UCSD-AML1 (cell line): ENCODE measurements around the gene PRRT3.
"Not testable (repeated sequence)": the region's sequence is repeated elsewhere in the genome, so short reads cannot be mapped to it uniquely, and the experiment has no call there.

ENCODE experiments used
- DNase-seq: peaks from one replicate; lab custom pipeline; 2025; ENCODE audit not compliant: unreplicated experiment; lab: John Stamatoyannopoulos, UW

PRRT3 gene

GRCh38 chr3:9918261-9919038 lies 33.8 kb downstream of the PRRT3 start:
- DNase-seq = no peak

- DNase-seq = no peak
These were observed 34.4 kb downstream of the PRRT3 start for GRCh38 chr3:9917820-9918219.

GRCh38 chr3:9916734-9917680 lies 35.2 kb downstream of the PRRT3 start, which contains the start of gene IL17RC:
TSS of gene IL17RC (plus strand) at chr3:9917098. CDS start at chr3:9917316, 218 bp downstream.
- peak; percentile 71 for DNase-seq

GRCh38 chr3:9916346-9916733 lies 35.9 kb downstream of the PRRT3 start:
- no peak for DNase-seq

GRCh38 chr3:9915254-9916141 lies 36.7 kb downstream of the PRRT3 start:
- no peak for DNase-seq

- DNase-seq = no peak
These were observed 37.5 kb downstream of the PRRT3 start for GRCh38 chr3:9914559-9915253.

- DNase-seq = no peak
These were observed 38.2 kb downstream of the PRRT3 start for GRCh38 chr3:9914011-9914410.

- DNase-seq = no peak
These were observed 38.6 kb downstream of the PRRT3 start for GRCh38 chr3:9913601-9914000.

- DNase-seq = no peak
These were observed 39.8 kb downstream of the PRRT3 start for GRCh38 chr3:9912294-9912935.

- DNase-seq = no peak
These were observed 40.3 kb downstream of the PRRT3 start for GRCh38 chr3:9911863-9912262.

- DNase-seq = no peak
These were observed 42.8 kb downstream of the PRRT3 start for GRCh38 chr3:9909221-9910013.

- no peak for DNase-seq
These were observed 43.9 kb downstream of the PRRT3 start for GRCh38 chr3:9908286-9908685.

GRCh38 chr3:9906480-9906879 lies 45.7 kb downstream of the PRRT3 start:
- no peak for DNase-seq

GRCh38 chr3:9903904-9904303 lies 48.3 kb downstream of the PRRT3 start:
- DNase-seq = no peak

- DNase-seq = no peak
These were observed 49.0 kb downstream of the PRRT3 start for GRCh38 chr3:9903238-9903624.

GRCh38 chr3:9902372-9903237 lies 49.6 kb downstream of the PRRT3 start, which contains the start of gene IL17RE:
TSS of gene IL17RE (plus strand) at chr3:9902848. CDS start at chr3:9902933, 85 bp downstream.
- peak; percentile 74 for DNase-seq

GRCh38 chr3:9901967-9902366 lies 50.2 kb downstream of the PRRT3 start:
- DNase-seq = peak; percentile 87

- DNase-seq = not testable (repeated sequence)
These were observed 51.2 kb downstream of the PRRT3 start for GRCh38 chr3:9900965-9901415.
